NCI-H69 (cell line): ENCODE data around the gene VWC2.
"Not testable (repeated sequence)": the region's sequence is repeated elsewhere in the genome, so short reads cannot be mapped to it uniquely, and the experiment has no call there.

Source experiments
- DNase-seq: peaks from one replicate; lab custom pipeline; 2025; lab: John Stamatoyannopoulos, UW

VWC2 gene

DNA sequence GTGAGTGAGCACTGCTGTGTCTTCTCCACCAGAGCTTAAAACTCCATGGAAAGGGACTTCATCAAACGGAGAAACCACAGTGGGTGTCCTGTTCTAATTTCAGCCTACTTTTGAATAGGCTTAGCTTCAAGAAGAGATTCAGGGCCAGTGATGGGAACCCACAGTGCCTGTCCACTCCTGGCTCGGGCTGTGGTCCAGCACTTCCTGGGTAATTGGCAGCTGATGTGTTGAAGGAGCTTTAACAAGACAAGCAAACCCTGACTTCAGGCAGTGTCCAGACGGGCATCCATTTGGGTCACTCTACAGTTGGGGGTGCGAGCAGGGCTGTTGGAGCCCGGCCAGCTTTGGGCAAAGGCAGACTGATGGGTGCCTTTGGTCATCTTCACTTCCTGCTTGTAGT lies 14.5 kb downstream of the VWC2 start:
- no peak for DNase-seq

DNA sequence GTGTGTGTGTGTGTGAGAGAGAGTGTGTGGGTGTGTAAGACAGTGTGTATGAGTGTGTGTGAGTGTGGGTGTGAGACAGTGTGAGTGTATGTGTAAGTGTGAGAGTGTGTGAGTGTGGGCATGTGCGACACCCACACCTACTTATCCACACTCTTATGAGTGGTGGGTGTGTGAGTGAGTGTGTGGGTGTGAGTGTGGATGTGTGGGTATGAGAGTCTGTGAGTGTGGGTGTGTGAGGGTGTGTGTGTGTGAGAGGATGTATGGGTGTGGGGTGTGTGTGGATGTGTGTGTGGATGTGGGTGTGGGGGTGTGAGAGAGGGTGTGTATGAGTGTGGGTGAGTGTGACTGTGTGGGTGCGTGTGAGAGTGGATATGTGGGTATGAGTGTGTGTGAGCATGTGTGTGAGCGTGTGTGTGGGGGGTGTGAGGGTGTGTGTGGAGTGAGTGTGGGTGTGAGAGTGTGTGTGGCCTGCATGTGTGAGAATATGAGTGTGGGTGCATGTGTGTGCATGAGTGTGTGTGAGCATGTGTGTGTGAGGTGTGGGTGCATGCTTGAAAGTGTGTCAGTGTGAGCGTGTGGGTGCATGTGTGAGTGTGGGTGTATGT lies 15.1 kb downstream of the VWC2 start:
- no peak for DNase-seq

DNA sequence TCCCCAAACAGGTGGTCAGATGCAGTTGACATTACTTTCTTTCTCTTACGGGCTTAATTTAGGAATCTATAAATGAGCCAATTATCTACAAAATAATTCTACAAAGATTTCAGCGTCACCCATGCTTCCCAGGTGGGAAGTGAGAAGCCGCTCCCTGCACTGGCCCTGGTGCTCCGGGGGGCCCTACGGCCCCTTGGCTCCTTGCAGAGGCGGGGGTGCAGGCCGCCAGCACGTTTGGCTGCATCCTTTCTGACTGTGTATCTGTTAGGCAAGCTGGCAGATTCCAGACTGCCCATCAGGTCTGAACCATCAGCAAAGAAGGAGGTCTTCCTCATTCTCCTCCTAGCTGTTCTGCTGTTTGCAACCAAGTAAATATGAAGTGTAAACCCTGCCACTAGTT lies 16.3 kb downstream of the VWC2 start:
- no peak for DNase-seq

DNA sequence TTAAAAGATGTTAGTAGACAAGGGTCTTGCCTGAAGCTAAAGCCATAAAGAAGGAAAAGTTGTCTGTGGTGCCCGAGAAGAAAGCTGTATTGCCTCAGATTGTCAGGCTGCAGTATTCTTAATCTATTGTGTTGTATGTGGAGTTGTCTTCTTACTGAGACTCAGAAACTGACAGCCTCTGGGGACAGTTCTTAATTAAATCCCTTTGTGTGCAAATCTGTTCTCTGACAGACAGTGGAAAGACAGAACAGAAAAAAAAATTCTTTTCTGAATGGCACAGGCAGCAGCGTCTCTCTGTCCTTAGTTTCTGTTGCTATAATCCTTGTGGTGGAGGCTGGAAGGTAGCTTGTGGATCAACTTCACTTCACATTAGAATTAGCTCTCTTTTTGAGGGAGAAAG lies 16.8 kb downstream of the VWC2 start:
- DNase-seq = no peak

DNA sequence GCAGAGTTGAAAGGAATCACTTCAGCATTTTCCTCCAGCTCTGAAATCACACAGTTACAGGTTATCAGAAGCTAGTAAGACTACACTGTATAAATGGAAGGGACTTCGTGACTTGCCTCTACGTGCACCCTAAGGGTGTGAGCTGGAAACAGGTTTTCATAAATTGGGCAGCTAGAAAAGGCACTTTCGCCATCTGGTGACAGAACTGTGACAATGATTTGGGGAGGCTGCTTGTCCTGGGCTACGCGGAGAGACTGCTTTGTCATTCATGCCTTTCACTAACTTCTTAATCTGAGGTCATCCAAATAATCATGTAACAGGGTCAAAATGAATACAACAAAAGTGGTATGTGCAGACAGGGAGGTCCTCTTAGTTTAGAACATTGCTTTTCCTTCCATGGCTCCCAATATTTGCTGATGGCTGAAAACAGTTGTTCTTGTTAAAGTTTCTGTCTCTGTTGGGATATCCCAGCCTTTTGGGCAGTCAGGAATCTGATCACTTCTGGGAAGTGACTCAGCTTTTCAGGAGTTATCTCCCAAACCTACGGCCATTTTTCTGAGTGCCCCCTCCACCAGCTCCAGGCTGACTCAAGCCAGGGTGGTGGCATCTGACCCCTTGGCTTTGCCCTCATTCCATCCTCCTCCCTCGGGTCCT lies 17.8 kb downstream of the VWC2 start:
- no peak for DNase-seq

- DNase-seq = no peak
Measured at GRCh38 chr7:49797987-49798660, 24.7 kb downstream of the VWC2 start.

GRCh38 chr7:49800031-49800430 lies 26.6 kb downstream of the VWC2 start:
- no peak for DNase-seq

- no peak for DNase-seq
Measured at GRCh38 chr7:49802600-49802999, 29.2 kb downstream of the VWC2 start.

GRCh38 chr7:49803812-49804211 lies 30.4 kb downstream of the VWC2 start:
- no peak for DNase-seq

DNA sequence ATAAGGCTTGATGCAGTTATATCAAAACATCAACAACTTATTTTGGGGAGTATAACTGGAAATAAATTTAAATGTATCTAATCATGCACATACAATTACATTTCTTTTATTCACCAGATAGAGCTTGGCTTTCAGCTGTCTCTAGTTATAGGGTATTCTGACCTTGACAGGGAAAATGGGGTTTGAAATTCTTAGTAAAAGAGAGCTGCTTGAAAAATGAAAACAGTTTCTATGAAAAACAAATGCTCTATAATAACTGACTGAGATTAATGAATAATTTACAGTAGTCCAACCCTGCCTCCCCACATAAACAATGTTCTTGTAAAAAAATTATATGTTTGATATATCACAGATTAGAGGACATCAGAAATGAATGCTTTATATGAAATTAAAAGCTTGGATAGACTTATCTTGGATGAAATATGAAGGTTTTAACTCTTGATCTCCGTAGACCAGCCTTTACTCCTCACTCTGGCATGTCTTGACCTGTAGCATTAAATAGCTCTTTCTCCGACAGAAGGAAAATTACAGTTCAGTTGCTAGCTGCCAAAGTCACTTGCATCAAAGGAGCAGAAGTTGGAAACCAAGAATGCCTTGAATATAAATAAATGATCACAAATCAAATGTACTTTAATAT lies 32.1 kb downstream of the VWC2 start:
- no peak for DNase-seq

DNA sequence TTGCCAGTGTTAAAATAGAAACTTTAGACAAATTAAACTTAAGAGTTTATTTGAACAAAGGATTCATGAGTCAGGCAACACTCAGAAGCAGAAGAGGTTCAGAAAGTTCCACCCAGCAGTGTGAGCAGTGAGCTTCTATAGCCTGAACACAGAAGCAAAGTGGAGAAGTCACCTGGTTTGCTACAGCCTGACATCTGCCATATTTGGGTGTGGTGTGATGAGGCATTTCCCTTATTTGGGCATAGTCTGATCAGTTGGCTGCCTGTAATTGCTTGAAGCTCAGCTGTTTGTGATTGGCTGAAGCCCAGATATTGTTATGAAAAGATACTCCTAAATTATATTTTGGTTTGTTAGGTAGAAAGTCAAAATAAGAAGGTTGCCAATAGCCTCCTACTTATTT lies 39.1 kb downstream of the VWC2 start:
- no peak for DNase-seq

DNA sequence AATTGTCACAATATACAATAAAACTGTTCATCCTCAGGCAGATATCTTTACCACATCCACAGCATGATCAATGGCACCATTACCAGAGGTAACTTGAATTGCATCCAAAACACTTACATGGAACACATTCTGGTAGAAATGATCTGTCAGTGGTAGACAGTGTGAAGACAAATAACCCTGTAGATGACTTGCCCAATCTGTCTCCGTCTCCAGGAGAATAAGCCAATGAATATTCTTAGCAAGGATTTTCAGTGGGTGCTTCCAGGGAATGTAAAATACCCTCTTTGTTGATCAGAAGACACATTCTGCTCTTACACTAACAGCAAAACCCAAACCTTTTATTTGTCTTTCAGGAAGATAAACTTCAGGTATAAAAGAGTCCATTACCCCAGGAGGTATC lies 43.8 kb downstream of the VWC2 start:
- no peak for DNase-seq

GRCh38 chr7:49821181-49821580 lies 47.7 kb downstream of the VWC2 start:
- DNase-seq = no peak

- no peak for DNase-seq
Measured at GRCh38 chr7:49822856-49823255, 49.4 kb downstream of the VWC2 start.

- no peak for DNase-seq
Measured at GRCh38 chr7:49823566-49823965, 50.1 kb downstream of the VWC2 start.

GRCh38 chr7:49839863-49840645 lies 66.6 kb downstream of the VWC2 start:
- no peak for DNase-seq

DNA sequence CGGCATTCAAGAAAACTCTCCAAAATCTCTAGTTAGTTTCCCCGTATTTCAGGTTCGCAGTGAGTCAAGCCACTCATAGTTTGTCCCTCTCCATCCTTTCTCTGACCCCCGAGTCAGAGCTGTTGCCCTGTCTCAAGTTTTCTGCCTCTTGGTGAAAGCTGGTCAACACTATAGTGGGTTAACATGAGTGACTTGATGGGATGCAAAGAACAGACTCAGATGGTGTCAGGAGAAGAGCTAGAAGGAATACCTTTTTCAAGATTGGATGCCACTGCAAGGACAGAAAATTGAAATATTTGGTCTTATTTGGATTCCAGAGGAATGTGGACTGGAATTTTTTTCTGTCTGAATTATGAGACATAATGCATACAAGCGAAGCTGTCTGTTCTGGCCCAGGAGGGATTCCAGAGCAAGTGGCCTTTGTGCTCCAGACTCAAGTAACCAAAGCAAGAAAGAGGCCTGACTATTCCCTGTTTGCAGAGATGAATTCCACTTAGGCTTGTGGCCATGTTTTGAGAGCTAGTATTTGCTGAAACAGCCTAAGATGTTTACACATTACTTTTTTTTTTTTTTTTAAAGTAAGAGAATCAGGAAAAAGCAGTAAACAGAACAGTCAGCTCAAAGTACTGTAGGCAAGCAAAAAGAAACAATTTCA lies 67.4 kb downstream of the VWC2 start:
- DNase-seq = no peak

DNA sequence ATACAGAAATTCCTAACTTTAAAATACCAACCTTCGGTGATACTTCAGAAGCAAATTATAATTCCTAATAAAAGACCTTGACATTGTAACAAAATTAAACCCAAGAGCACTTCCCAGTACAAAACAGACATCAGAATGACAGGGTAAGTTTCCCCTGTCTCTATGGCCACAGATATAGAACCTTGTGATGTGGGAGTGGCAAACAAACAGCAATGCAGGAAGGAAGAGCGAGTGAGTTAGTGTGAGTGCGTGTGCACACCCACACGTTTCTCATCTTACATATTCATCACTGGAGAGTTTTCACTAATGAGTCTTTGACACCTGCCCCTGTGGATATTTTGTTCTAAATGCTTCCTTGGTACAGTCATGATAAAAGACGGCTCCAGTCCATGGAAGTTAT lies 72.2 kb downstream of the VWC2 start:
- no peak for DNase-seq

GRCh38 chr7:49848211-49848841 lies 74.9 kb downstream of the VWC2 start:
- no peak for DNase-seq

DNA sequence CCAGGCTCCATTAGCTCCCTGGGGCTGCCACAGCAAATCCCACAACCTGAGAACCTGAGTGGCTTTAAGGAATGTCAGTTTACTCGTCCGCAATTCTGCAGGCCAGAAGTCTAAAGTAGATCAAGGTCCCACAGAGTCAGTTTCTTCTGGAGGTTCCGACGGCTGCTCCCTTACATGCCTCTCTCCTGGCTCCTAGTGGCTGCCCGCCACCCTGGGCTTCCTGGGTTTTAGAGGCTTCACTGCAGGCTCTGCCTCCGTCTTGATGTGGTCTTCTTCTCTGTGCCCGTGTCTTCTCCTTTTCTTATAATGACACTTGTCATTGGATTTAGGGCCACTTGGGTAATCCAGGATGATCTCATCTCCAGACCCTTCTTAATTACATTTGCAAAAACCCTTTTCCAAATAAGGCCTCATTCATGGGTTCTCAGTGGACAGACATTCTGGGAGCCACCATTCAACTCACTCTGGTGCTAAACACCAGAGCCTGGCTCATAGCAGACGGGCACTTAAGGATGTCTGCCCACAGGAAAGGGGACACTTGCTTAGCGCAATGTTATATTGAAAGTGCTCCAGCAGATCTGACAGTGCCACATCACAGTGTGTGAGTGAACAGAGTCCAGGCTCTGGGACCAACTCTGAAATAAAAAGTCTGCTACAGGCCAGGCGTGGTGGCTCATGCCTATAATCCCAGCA lies 77.6 kb downstream of the VWC2 start:
- DNase-seq = no peak

- DNase-seq = not testable (repeated sequence)
Measured at GRCh38 chr7:49851614-49851934, 78.1 kb downstream of the VWC2 start.
